Suprapubic skin (tissue), 4 donors: ENCODE results near the gene HDGFL2.

Experiments
- EP300 ChIP-seq: sonication (generic); formaldehyde crosslinking; IDR thresholded peaks from one replicate; pipeline ENCODE4 v1.6.1; 2017; ENCODE audit warnings: antibody characterized with exemption
- POLR2A ChIP-seq, 2 donors: fragments of 450-650 bp; IDR thresholded peaks; one replicate each; pipeline ENCODE4 v1.6.1; 2017; ENCODE audit warnings: antibody characterized with exemption in 2 of 2, mild to moderate bottlenecking in 2 of 2, moderate library complexity in 2 of 2
- POLR2AphosphoS5 ChIP-seq, 3 donors: sonication (generic); formaldehyde crosslinking; IDR thresholded peaks; one replicate each; pipeline ENCODE4 v1.6.1; 2017; ENCODE audit warnings: antibody characterized with exemption in 3 of 3
- TF ChIP-seq, protein P1 (sequence below), 2 donors: fragments of 200-600 bp in 1 of 2; fragments of 450-650 bp in 1 of 2; sonication (generic) in 1 of 2; IDR thresholded peaks; one replicate each; pipeline ENCODE4 v1.5.1; 2016 to 2019; ENCODE audit warnings: antibody characterized with exemption in 2 of 2, mild to moderate bottlenecking in 1 of 2, moderate library complexity in 1 of 2

DNA sequence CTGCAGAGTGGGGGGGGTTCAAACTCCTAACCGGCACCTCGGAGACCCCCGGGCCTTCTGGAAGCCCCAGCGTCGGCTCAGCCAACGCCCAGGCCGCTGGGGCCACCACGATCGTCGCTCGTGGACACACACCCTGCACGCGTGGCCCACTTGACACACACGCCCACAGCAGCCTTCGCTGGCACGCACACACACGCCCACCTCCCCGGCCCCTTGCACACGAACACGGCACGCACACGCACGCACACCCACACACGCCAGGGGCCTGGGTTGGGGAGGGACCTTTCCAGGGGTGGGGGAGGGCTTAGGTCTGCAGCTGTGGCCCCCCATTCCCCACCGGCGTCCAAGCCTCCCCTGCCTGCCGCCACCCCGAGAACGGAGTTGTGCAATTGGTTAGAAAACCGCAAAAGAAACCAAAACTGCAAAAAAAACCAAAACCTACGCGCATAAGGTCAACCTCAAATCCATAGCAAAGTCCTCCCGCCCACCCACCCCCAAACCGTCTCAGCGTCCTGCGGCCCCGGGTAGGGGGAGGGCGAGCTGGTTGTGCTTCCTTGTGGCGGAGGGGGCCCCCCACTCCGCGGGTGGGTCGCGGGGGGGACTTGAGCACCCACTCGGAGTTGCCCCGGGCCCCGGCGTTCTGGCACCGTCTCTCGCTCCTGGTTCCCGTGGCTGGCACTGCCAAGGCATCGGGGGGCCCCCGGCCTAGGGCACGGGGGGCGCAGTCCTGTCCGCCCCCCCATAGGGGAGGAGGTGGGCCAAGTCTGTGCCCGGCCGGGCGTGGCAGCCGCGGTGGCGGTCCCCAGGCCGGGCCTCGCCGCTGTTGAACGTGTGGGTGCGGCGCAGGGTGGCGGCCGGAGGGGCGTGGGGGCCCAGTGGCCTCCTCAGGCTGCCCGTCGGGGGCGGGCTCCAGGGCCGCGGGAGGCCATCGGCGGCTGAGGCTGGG lies 71.1 kb downstream of the HDGFL2 start:
- TF ChIP-seq, protein P1, sequence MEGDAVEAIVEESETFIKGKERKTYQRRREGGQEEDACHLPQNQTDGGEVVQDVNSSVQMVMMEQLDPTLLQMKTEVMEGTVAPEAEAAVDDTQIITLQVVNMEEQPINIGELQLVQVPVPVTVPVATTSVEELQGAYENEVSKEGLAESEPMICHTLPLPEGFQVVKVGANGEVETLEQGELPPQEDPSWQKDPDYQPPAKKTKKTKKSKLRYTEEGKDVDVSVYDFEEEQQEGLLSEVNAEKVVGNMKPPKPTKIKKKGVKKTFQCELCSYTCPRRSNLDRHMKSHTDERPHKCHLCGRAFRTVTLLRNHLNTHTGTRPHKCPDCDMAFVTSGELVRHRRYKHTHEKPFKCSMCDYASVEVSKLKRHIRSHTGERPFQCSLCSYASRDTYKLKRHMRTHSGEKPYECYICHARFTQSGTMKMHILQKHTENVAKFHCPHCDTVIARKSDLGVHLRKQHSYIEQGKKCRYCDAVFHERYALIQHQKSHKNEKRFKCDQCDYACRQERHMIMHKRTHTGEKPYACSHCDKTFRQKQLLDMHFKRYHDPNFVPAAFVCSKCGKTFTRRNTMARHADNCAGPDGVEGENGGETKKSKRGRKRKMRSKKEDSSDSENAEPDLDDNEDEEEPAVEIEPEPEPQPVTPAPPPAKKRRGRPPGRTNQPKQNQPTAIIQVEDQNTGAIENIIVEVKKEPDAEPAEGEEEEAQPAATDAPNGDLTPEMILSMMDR (IDR thresholded peaks at IDR 0.05), result no peak
- no peak for TF ChIP-seq POLR2A (IDR thresholded peaks at IDR 0.05)
- TF ChIP-seq POLR2AphosphoS5 (IDR thresholded peaks at IDR 0.05), result no peak
- no peak for TF ChIP-seq EP300
